Amygdala (tissue), 56 donors: ENCODE results near the gene GTF3C1.

Experiments
- DNase-seq, 56 donors: peaks; one replicate each; lab custom pipeline; 2025; lab: John Stamatoyannopoulos, UW

Gene GTF3C1

GRCh38 chr16:27520982-27521673 is 28.6 kb downstream of the GTF3C1 start:
- DNase-seq = no peak

DNA sequence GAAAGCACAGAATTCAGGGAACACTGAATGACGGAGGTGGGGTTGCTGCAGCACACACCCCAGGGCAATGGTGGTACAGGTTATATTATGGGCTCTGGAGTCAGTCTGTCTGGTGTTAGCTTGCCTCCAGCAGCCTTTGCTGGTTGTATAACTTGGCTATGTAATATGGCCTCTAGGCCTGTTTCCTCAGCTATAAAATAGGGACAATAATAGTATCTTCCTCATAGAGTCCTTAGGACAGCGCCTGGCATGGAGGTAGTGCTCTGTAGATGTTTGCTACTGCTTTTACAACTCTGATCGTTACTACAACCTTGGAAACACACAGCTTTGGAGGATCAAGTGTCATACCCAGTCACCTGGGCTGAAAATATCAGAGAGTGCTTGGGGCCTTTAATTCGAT is 31.5 kb downstream of the GTF3C1 start:
- DNase-seq = no peak

- DNase-seq = no peak
These were observed 32.0 kb downstream of the GTF3C1 start for GRCh38 chr16:27517664-27518063.

GRCh38 chr16:27516365-27516764 is 33.3 kb downstream of the GTF3C1 start:
- no peak for DNase-seq

DNA sequence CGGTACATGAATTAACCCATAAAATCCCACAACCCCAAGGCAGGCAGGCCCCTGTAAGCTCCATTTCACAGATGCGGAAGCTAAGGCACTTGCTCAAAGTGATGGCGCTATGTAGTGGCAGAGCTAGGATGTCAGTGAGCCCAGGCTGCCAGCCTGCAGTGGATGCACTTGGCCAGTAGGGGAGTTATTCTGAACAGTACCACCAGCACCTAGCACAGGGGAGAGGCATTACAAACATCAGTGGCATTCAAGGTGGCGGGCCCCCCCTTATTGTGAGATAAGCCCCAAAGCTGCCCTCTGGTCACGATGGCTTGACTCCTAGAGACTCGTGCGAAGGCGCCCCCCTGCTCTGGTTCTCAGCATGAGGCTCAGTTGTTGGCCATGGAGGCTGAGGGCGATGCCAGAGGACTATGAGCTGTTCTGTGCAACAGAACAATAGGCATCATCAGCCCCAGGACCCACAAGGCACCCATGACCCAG is 33.8 kb downstream of the GTF3C1 start:
- peak in 11 of 56 donors; percentile 13 to 53 (median 24) for DNase-seq

DNA sequence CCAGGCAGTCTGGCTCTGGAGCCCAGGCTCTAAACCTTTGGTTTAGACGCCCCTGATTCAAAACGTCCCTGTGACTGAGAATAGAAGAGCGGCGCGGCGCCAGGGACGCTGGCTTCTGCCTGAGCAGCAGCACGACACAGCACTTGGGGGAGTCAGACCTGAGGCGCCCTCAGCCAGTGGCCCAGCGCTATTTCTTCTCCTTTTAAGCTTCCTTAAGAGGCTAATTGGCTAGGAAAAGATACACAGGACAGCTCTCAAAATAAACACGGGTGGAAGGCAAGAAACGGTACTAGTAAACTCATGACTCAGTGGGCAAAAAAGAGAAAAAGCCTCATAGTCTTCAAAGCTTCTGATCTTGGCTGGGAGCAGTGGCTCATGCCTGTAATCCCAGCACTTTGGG is 34.9 kb downstream of the GTF3C1 start:
- DNase-seq = peak in 21 of 56 donors; percentile 9 to 60 (median 20)

DNA sequence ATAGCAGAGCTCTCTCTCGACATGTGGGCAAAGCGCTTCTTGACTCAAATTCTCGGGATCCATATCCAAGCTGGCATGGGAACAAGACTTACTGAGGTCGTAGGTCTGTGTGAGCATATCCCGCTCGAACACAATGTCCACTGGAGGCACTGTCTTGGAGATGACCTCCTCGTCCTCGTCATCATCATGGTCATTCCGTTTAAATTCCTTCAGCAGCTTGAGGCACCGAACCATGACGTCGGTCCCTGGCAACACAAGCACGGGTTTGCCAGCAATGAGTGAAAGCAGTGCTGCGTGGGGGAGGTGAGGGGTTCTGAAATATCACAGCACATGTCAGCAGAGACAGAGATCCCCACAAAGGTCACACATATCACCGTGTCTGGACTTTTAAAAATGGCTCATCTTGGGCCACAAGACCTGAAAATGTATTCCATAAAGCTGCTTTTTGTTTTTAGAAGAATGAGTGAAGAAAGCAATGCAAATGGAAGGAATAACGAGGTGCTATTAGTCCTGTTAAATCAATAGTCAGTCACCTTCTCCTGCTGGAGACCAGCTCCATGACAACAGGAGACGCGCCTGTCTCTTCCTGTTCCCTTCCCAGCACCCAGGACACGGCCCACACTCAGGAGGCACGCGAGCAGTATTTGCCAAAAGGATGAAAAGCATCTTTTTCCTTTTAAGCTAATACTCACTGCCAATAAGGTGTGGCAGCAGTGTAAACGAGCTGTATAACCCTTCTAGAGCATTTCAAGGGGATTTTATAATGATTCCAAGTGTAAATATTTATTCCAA is 37.9 kb downstream of the GTF3C1 start:
- DNase-seq = peak in 15 of 56 donors; percentile 5 to 48 (median 16)

GRCh38 chr16:27508476-27508875 is 41.2 kb downstream of the GTF3C1 start:
- DNase-seq = no peak

DNA sequence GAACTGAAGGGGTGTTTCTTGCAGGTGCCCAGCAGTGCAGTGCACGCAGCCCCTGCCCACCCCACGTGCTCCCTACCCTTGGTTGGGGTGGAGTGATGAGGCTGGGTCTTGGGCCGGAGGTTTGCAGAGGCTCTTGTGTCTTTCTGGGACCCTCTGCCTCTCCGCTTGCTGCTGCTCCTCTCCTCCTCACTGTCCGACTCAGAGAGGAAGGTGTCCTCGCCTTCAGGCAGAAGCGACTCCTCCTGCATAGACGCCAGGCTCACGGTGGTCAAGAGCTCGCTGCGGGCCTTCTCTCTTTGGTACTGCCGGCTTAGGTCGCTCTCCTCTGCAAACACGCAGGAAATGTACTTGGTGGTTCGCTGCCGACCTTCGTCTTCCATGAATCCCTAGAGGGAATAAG is 42.9 kb downstream of the GTF3C1 start:
- DNase-seq = no peak

GRCh38 chr16:27505297-27506236 is 44.1 kb downstream of the GTF3C1 start:
- DNase-seq = peak in 3 of 56 donors; percentile 10 to 46 (median 15)

DNA sequence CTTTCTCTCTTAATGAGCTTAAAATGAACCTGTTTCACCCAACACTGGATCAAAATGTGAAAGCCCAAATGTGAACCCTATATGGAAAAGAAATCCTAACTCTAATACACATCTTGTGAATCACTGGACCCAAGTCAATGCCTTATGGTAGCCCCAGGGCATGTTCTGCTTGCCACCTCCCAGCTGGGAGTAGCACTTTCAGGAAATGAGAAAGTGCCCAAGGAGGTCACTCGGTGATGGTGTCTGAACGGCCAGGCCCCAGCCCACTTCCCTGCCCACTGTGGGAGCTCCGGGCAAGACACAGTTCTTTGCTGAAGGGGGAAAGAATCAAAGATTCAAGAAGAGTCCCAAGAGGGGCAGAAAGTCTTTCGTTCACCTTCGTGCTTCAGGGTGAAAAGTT is 46.1 kb downstream of the GTF3C1 start:
- DNase-seq = no peak

DNA sequence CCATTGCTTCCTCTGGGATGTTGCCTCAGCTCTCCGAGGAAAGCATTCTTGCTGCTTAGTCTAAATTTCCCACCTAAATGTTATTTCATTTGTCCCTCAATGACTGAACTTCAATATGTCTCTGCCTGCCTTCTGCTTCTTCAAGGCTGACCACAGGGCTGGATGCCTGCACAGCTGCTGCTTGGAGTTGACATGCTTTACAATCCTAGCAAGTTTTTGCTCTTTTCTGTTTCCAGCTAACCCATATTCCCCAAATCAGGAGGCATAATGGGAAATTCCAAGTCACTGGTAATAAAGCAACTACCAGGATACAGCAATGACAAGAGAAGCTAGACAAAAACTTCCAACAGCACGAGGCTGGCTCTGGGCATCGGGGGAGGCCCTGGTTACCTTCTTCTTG is 48.9 kb downstream of the GTF3C1 start:
- no peak for DNase-seq

DNA sequence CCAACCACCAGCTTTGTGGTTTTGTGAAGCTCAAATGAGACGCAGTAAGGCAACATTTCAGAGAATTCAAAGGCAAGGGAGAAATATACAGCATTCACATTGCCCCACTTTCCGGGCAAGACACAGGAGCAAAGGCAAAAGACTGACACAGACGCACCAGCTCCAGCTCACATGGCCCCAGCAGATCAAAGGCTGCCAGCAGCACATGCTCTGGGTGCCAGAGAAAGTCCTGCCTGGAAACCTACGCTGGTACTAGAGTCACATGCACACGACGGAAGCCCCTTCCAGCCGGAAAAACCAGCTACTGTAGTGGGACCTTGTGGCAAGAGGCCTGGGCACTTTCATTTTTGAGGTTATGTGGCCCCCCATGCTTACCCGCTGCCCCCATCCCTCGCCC is 50.1 kb downstream of the GTF3C1 start:
- DNase-seq = peak in 27 of 56 donors; percentile 7 to 80 (median 32)

- no peak for DNase-seq
These were observed 50.6 kb downstream of the GTF3C1 start for GRCh38 chr16:27498916-27499658.

- DNase-seq = no peak
These were observed 51.5 kb downstream of the GTF3C1 start for GRCh38 chr16:27498031-27498825.

DNA sequence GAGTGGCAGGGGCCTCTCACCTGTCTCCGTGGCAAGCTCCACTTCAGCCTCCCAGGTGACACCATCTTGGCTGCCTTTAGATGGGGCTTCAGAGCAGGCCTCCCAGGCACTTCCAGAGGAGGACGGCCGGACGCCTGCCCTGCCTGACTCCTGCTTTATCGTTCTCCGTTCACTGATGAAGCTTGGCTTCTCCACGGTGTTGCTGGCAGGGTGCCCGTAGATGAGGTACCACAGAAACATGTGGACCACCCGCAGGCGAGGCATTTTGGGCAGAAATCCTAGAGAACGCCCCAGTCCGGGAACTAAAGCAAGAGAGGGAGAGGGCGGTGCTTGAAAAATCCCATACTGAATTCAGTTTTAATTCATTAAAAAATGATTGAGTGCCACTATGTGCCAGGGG is 54.5 kb downstream of the GTF3C1 start:
- no peak for DNase-seq

DNA sequence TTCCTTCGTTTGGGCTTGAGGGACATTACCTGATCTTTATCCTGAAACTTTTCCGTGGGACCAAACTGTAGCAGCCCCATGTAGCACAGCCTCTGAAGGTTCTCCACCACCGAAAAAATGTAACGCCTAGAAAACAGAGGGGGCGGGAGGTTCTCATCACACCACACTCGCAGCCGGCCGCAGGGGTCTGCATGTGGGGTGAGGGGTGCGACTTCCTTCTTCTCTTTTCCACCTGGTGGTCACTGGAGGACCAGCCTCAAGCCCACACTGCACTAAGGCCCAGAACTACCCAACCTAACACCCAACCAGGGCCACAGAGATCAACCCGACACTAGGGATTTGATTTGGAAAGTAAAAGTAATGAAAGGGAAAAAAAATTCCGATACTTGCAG is 57.1 kb downstream of the GTF3C1 start:
- DNase-seq = no peak

- DNase-seq = no peak
These were observed 57.7 kb downstream of the GTF3C1 start for GRCh38 chr16:27491894-27492587.

DNA sequence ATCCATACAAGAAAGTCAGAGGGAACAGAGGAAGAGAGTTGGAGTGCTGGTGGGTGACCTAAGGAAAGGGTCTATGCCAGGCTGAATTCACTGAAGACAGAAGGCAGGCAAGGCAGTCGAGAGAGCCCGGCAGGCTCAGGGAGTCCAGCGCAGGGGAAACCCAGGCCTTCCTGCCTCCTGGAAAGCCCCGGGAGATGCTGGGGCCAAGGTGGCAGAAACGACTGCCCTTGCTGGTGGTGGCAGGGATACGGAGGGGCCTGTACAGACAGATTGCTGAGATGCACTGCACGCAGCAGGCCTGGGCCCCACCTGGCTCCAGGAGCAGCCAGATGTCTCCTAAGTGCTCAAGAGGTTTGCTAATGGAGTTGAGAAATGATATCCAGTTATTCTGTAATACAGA is 59.8 kb downstream of the GTF3C1 start:
- no peak for DNase-seq
